COR-L47 (cell line): ENCODE results near the gene GALNT10.

Experiments used
- DNase-seq: peaks from one replicate; lab custom pipeline; 2025; lab: John Stamatoyannopoulos, UW

Gene GALNT10

DNA sequence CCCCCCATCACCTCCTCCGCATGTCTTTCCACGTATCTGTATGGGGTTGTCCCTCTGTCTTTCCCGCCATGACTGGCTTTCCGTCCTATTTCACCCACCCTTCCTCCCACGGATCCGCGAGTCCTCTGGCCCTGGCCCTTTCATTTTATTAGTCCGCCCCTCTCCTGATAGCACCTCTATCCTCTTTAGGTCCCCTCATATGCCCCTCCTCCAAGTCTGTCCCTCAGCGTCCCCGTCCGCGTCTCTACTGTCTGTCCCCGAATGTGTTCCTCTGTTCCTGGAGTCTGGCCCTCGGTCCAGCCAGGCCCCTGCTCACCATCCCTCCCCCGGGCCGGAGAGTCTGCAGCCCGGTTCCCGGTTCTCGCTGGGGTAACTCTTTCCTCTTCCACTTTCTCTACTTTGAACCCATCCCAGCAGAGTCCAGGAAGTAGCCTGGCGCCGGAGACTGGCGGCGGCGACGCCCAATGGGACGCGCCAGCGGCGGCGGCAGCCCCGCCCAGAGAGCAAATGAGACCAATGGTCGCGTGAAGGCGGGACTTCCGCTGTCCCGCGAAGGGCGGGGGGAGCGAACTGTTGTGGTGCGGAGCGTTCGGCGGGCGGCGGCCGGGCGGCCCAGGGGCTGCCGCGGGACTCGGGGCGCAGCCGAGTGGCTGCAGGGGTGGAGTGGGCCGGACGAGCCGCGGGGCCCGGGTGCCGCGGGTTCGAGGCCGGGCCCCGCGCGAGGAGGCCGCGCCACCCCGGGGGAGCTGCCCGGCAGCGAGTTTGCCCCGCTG is 255.1 kb downstream of the GALNT10 start, which contains the start of gene SAP30L:
TSS of gene SAP30L (plus strand) at position 576 of the 773 bp plus-strand sequence. CDS start 608 bp downstream, outside the sequence.
- DNase-seq: peak; percentile 85

DNA sequence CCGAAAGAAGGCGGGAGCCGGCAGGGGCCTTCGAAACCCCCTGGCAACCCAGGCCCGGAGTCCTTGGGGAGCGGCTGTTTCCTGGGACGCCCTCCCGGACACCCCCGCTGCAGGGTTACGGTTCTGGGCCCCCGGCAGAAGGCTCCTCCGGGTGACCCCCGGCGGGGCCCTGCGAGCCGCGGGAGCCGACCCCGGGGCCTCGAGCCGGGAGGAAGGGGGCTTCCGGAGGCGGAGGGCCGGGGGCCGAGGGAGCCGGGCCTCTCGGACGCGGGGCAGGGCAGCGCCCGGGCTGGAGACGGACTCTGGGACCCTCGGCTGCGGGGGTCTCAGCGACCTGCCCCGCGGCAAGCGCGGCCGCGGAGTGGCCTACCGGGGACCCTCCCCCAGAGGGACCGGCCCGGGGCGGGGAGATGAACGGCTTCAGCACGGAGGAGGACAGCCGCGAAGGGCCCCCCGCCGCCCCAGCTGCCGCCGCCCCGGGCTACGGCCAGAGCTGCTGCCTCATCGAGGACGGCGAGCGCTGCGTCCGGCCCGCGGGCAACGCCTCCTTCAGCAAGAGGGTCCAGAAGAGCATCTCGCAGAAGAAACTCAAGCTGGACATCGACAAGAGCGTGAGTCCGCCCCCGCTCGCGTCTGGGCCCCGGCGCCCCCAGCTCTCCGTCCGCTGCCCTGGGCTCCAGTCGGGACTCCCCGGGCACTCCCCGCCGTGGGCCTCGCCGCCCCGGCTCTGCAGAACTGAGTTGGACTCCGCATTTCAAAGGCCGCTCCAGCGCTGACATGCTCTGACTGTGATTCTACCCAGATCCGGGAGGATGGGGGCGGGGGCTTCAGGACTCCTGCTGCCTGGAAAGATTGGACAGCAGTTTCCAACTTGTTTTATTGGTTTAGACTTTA is 255.9 kb downstream of the GALNT10 start:
- DNase-seq: no peak

- no peak for DNase-seq
Measured at GRCh38 chr5:154447089-154447725, 256.7 kb downstream of the GALNT10 start.

- no peak for DNase-seq
Measured at GRCh38 chr5:154449786-154450185, 259.3 kb downstream of the GALNT10 start.

GRCh38 chr5:154451957-154452356 is 261.4 kb downstream of the GALNT10 start:
- DNase-seq: no peak

DNA sequence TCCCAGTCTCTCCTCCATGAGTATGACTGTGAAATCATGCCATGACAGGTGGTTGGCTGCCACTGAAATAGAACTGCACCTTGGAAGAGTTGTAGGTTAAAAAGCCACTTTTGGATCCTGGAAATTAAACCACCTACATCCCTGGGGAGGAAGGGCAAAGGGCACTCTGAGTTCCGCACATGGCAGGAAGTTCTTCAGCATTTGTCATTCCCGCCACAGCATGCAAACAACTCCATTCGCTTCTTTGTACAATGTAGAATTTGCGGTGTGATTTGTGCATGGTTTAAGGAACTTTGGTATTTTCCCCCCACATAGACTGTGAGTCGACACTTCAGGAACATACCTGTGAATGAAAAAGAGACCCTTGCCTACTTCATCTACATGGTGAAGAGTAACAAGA is 265.1 kb downstream of the GALNT10 start:
- DNase-seq: no peak

GRCh38 chr5:154456540-154456939 is 266.0 kb downstream of the GALNT10 start:
- DNase-seq: no peak

DNA sequence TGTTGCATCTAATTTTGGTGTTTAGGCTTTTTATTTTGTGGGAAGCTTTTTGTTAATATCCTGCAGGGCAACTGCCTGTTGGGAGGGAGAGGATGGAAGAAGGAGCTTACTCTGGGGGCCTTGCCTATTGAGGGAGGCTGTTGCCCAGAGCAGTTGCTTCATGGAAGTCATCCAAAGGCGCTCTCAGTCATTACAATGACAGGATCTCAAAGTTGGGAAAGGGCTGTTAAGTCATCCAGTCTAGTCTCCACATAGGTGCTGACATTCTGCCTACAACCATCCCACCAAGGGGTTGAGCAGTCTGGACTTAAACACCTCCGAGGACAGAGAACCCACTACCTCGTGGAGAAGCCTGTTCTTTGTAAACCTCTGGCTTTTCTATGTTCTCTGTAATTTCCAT is 268.5 kb downstream of the GALNT10 start:
- DNase-seq: no peak

DNA sequence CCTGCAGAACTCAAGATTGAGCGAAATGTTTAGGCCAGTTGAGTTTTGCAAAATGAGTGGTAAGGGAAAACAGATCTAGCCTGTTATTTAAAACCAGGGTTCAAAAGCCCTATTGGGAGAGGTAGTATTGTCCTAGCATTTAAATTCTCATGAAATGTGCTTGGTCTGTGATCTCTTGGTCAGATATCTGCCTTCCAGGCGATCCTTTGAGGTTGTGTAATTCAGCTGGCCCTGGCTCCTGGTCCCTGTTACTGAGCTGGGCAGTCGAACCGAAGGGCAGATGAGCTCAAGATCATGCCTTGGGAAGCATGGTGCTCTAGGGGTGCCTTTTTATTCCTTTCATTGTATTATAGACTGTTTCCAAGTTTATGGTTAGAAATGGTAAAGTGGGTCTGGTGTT is 269.6 kb downstream of the GALNT10 start:
- no peak for DNase-seq

DNA sequence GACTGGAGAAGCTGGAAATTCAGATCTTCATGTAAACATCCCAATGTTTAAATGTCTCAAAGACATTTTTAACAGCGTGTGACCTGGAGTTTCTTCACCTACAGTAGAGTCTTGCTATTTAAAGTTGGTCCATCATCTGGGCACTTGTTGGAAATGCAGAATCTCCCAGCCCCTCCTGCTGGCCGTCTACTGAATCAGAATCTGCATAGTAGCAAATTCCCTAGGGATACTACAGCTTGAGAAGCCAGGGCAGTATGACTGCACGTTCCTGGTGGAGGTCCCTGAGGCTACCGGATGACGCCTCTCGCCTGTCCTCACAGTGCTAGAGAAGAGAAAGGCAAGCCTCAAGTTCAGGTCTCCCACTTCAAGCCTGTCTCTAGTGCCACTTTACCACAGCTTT is 271.0 kb downstream of the GALNT10 start:
- no peak for DNase-seq

GRCh38 chr5:154464438-154464837 is 273.9 kb downstream of the GALNT10 start:
- no peak for DNase-seq

- no peak for DNase-seq
Measured at GRCh38 chr5:154465169-154465568, 274.6 kb downstream of the GALNT10 start.

- no peak for DNase-seq
Measured at GRCh38 chr5:154466147-154466546, 275.6 kb downstream of the GALNT10 start.

GRCh38 chr5:154466671-154467070 is 276.1 kb downstream of the GALNT10 start:
- DNase-seq: no peak

GRCh38 chr5:154467655-154468354 is 277.3 kb downstream of the GALNT10 start:
- peak; percentile 55 for DNase-seq

DNA sequence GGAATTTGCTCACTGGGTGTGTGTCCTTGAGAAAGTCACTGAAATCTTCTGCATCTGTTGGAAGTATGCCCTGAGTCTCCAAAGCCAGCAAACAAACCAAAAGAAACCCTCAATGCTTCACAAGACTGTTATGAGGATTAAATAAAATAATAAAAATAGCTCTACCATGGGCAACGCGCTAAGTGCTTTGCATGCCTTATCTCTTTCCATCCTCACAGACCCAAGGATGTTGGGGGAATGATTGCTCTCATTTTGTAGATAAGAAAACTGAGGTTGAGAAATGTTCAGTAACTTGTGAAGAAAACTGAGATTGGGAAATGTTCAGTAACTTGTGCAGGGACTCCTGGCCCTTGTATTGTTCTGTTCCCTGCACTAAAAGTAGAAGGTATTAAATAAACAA is 279.6 kb downstream of the GALNT10 start:
- DNase-seq: no peak
